H1 (cell line): ENCODE data around the gene ARHGAP25. TPM values are rescaled to one million over a fixed set of nuclear protein-coding genes. Genes with fewer than 3 reads are reported as not detected.

ENCODE experiments used
- RAD21 ChIP-seq, 2 experiments: IDR thresholded peaks in 1 of 2; conservative IDR thresholded peaks in 1 of 2; 2 replicates each; pipeline ENCODE4 v1.6.1; 2011; ENCODE audit warnings: low read depth in 2 of 2, low read length in 2 of 2, improper control_type of control experiment in 1 of 2, inconsistent platforms in 1 of 2, mild to moderate bottlenecking in 1 of 2, moderate library complexity in 1 of 2
- USF2 ChIP-seq: IDR thresholded peaks from 2 replicates; pipeline ENCODE4 v1.6.1; 2011; ENCODE audit warnings: low read length, improper control_type of control experiment
- polyA plus RNA-seq, 7 experiments: library from polyadenylated mRNA; depleted of rRNA in 3 of 7; stranded (reverse) in 5 of 7; unstranded in 2 of 7; fragments of >200 nt in 5 of 7; fragments of 200-250 nt in 2 of 7; gene quantifications; 1 replicate in 5 of 7; 2 replicates in 1 of 7; 4 replicates in 1 of 7; pipeline versions ENCODE4 v1.2.1 to v1.2.3, GENCODE V29; 2011 to 2013; ENCODE audit warnings: missing spikeins in 2 of 7, mixed read lengths in 2 of 7
- total RNA-seq: library from RNA; stranded (reverse); fragmentation: NEBNext Ultra II Directional; extraction: Animal tissue kit (Norgen Biotek cat#: 25700); gene quantifications from 2 replicates; pipeline ENCODE4 v1.2.1, GENCODE V29; 2021

The ARHGAP25 gene
- total and polyA plus RNA-seq, 2 of the 8 experiments (the other 6 are each of a cell fraction or from before 2014, with no cell fraction given), result 1.00 to 1.2 TPM

GRCh38 chr2:68825866-68826265 lies 91.3 kb downstream of the ARHGAP25 start (continued):
- TF ChIP-seq RAD21 (IDR thresholded peaks at IDR 0.05 in 1 of 2, conservative IDR thresholded peaks at IDR 0.05 in 1 of 2; ENCODE audit: low read depth in 2 of 2, low read length in 2 of 2) (no peak), USF2 (no peak)
